Measurements from ENCODE around the gene LRCOL1.

Gene LRCOL1

GRCh38 chr12:132591107-132591935, 19.1 kb downstream of the LRCOL1 start:
- intact Hi-C loops (cut with DNase I): no loop called here
- no peak for DNase-seq

DNA sequence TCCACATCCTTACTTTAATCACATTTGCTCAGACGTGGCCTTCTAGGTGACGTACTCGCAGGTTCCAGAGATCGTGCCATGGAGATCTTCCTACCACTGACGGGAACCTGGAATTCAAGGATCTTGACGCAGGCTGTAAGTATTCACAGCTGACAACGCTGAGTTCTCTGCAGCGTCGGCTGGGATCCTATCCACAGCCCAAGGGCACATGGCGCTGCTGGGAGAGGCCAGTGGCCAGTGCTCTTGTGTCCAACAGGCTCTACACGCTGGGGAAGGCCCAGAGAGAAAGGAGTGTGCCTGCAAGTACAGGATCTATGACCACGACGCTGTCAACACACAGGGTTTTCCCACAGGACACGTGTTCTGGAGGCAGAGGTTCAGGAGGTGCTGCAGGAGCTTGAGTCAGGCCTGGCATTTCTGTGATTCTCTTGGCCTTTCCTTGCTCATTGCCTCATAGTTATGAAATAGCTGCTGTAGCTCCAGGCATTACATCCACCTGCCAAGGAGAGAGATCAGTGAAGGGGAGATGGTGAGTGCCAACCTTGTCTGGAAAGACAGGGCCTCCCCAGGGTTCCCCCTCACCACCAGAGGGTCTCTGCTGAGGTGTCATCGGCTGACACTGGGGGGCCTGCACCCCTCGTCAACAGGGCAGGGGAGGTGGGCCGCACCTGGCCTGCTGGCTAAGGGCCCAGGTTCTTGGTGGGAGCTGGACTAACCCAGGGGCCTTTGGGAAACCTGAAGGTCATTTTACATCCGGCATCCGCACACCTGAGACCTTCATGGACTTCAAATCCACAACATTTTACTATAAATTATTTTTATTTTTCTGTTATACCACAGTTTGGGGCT, 21.3 kb downstream of the LRCOL1 start:
- intact Hi-C loops (cut with DNase I): no loop called here

DNA sequence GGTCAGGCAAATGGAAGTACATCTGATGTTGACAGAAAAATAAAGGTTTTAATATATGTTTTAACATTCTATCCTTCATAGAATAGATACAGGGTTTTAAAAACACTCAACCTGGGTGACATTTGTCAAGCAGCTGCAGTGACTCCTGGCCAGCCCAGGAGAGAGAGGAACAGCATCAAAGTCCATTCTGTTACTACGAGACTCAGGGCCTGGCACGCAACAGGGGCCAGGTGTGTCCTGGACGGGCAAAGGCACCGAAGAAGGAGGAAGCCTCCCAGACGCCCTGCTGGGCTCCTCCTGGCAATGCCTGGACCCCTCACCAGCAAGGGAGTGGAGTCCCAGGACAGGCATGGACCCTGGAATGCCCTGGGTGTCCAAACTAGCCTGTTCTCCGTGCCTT, 22.1 kb downstream of the LRCOL1 start:
- intact Hi-C loops (cut with DNase I): no loop called here

More for the DNA sequence above, 21.3 kb downstream of the LRCOL1 start:
- DNase-seq: no peak

DNA sequence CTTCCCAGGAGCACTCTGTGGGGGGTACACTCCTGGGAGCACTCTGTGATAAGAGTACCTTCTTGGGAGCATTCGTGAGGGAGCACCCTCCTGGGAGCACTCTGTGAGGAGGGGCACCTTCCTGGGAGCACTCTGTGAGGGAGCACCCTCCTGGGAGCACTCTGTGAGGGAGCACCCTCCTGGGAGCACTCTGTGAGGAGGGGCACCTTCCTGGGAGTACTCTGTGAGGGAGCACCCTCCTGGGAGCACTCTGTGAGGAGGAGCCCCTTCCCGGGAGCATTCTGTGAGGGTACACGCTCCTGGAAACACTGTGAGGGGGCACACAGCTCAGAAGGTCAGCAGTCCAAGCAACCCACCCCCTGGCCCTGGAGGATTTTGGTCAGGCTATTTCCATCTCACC, 22.6 kb downstream of the LRCOL1 start:
- DNase-seq: no peak
- intact Hi-C loops (cut with DNase I): no loop called here

More for the DNA sequence above, 22.1 kb downstream of the LRCOL1 start:
- DNase-seq: no peak

DNA sequence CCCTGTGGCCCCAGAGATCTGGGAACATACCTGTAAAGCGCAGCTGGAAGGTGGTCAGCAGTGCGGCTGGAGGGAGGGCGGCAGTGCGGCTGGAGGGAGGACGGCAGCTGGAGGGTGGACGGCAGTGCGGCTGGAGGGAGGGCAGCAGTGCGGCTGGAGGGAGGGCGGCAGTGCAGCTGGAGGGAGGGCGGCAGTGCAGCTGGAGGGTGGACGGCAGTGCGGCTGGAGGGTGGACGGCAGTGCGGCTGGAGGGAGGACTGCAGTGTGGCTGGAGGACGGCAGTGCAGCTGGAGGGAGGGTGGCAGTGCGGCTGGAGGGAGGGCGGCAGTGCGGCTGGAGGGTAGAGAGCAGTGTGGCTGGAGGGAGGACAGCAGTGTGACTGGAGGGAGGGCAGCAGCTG, 23.5 kb downstream of the LRCOL1 start:
- intact Hi-C loops (cut with DNase I): no loop called here

DNA sequence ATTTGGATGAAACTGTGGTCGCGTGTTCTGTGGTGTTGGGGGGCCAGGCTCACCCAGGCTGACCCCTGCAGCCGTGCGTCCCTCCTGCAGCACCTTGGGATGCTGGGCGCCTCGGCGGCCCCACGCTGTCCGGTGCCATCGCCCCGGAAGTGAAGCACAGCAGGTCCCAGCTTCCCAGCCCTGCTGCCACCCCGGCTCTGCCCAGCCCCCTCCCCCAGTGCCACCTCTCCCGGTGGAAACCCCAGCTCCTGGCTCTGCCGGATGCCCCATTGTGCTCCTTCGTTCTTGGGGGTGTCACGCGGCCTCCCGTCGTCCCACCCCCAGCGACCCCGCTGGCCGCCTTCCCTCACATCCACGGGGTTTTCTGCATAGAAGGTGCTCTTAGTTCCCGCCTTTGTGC, 25.2 kb downstream of the LRCOL1 start:
- DNase-seq: no peak
- intact Hi-C loops (cut with DNase I): no loop called here

More for the DNA sequence above, 23.5 kb downstream of the LRCOL1 start:
- no peak for DNase-seq

GRCh38 chr12:132584429-132584828, 26.0 kb downstream of the LRCOL1 start:
- DNase-seq: no peak
- intact Hi-C loops (cut with DNase I): no loop called here

DNA sequence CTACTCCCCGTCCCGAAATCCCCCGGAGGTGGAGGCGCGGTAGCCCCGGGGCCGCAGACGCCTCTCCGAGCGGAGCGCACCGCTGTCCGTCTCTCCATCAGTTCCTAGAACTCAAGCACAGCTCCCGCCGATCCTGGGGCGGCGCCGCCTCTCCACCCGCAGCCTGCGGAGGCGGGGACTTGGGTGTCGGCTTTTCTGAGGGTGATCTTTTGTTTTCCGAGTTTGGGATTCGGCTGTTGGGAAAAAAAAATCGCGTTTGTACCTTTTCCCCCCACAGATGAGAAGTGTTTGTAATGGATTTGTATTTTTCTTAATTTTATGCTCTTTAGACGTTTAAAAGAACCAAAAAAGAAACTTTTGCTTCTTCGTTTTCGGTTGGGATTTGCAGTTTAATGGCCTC, 26.6 kb downstream of the LRCOL1 start:
- intact Hi-C loops (cut with DNase I): no loop called here
- DNase-seq: no peak

- intact Hi-C loops (cut with DNase I): no loop called here
- DNase-seq: no peak
These were observed 27.0 kb downstream of the LRCOL1 start for GRCh38 chr12:132583411-132583710.

DNA sequence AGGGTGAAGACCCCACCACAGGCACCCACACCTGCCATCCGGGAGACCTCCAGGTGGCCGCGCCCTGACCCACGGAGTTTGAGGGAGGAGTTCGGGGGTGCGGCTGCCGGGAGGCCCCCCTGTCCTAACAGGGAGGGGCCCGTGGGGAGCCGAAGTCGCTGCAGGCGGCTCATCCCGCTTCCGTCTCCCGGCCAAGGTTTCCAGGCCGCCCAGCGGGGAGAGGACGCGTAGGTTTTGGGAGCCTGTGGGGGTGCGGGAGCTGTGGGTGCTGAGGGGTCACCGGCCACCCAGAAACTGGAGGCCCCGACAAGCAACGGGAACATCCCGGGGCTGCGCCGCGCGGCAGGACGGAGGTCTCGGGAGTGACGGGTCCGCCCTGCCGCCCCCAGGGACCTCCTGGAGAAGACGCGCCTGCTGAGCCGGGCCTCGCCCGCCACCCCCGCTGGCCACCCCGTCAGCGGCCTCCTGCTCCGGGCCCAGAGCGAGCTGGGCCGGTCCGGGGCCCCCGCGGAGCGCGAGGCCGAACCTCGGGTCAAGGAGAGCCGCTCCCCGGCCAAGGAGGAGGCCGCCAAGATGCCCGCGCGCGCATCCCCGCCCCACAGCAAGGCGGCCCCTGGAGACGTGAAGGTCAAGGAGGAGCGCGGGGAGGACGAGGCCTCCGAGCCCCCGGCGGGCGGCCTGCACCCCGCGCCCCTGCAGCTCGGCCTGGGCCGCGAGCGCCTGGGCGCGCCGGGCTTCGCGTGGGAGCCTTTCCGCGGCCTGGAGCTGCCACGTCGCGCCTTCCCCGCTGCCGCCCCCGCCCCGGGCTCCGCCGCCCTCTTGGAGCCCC, 27.6 kb downstream of the LRCOL1 start:
- DNase-seq: no peak
- intact Hi-C loops (cut with DNase I): no loop called here

DNA sequence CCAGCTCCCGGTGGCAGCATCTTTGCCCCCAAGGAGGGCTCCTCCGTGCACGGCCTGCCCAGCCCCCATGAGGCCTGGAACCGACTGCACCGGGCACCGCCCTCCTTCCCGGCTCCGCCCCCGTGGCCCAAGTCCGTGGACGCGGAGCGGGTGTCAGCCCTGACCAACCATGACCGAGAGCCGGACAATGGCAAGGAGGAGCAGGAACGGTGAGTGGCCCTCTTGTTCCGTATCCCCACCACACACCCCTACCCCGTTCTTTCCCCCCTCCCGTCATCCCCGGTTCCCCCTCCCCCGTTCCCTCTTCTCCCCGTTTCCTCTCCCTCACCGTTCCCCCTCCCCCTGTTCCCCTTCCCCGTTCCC, 28.3 kb downstream of the LRCOL1 start:
- no peak for DNase-seq
- intact Hi-C loops (cut with DNase I): no loop called here

- intact Hi-C loops (cut with DNase I): no loop called here
These were observed 28.9 kb downstream of the LRCOL1 start for GRCh38 chr12:132581348-132582057.

GRCh38 chr12:132580701-132581292, 29.6 kb downstream of the LRCOL1 start:
- no peak for DNase-seq
- intact Hi-C loops (cut with DNase I): no loop called here

More at GRCh38 chr12:132581348-132582057, 28.9 kb downstream of the LRCOL1 start:
- no peak for DNase-seq

GRCh38 chr12:132579744-132580143, 30.6 kb downstream of the LRCOL1 start:
- no peak for DNase-seq
- intact Hi-C loops (cut with DNase I): no loop called here

GRCh38 chr12:132578826-132579225, 31.6 kb downstream of the LRCOL1 start:
- DNase-seq: no peak
- intact Hi-C loops (cut with DNase I): no loop called here

DNA sequence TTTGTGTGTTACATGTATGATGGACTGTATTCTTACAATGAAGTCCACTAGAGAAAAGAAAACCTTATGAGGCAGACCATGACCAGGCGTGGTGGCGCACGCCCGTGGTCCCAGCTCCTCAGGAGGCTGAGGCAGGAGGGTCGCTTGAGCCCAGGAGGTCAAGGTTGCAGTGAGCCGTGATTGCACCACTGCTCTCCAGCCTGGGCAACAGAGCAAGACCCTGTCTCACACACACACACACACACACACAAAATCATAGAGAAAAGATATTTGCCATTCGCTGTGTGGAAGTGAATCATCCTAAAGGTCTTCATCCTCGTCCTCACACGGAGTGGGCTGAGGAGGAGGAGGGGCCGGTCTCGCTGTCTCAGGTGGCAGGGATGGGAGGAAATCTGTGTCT, 32.3 kb downstream of the LRCOL1 start:
- DNase-seq: no peak
- intact Hi-C loops (cut with DNase I): no loop called here

DNA sequence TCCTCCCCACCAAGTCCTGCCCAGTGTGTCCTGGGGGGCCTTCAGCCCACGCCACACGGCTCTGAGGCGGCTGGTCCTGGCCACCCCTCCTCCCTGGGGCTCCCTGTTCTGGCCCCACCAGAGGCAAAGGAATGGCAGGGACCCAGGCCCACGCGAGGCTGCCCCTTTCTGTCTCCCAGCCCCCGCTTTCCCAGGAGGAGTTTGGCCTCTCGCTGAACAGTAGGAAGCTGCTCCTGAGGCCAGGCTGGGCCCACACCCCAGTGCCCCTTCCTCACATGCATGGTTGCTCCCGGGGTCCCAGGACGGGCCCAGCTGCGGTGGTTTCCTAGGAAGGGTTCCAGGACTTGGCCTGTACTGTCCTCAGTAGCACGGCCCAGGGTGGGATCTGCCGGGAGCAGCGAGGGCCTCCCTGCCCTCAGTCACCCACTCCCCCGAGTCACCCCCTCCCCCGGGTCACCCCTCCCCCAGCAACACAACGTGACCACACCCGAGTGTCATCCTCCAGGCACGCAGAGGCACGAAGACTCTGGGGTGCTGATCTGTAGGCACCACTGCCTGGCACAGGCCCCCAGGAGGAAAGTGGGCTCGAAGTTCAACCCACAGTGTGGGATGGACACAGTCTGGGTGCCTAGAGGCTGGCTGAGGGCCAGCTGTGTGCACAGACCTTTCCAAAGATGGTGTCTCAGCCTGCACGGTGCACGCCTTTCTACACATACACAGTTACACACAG, 33.0 kb downstream of the LRCOL1 start:
- intact Hi-C loops (cut with DNase I): no loop called here
- no peak for DNase-seq

- intact Hi-C loops (cut with DNase I): no loop called here
- DNase-seq: no peak
These were observed 33.7 kb downstream of the LRCOL1 start for GRCh38 chr12:132576701-132577100.

Data from head of caudate nucleus (tissue), 42 donors.